OCI-LY7 (cell line): ENCODE results near the gene HECW1. TPM values are rescaled to one million over a fixed set of nuclear protein-coding genes. Genes with fewer than 3 reads are reported as not detected.

ENCODE experiments used
- BruUV-seq: library from RNA; stranded (reverse); fragments of 400-500 nt; replicated peaks from 2 replicates; lab custom pipeline; 2021; lab: Mats Ljungman, UMichigan
- CTCF ChIA-PET: fragments of 300-600 bp; sonication (Branson Sonifier 250); formaldehyde crosslinking; loops from one replicate; lab custom pipeline; 2022; ENCODE audit warnings: antibody characterized with exemption; ENCODE audit not compliant: unreplicated experiment; lab: Charles Lee
- POLR2A ChIA-PET: fragments of 300-600 bp; sonication (Branson Sonifier 250); formaldehyde crosslinking; loops from one replicate; lab custom pipeline; 2022; ENCODE audit warnings: antibody characterized with exemption; lab: Charles Lee
- DNase-seq: peaks from one replicate; pipeline ENCODE4 v3.0.0-alpha.2; 2015; ENCODE audit warnings: low spot score
- H2AFZ ChIP-seq: fragments of 200-600 bp; sonication (generic), shearing (Covaris generic); 2 replicates; pipeline ENCODE4 v1.6.1; 2014; ENCODE audit warnings: mild to moderate bottlenecking, antibody characterized with exemption, low read length, moderate library complexity
- H3K27ac ChIP-seq: fragments of 200-600 bp; sonication (generic); 2 replicates; pipeline ENCODE4 v1.5.1; 2014; ENCODE audit warnings: mixed run types, low read depth, mild to moderate bottlenecking, moderate library complexity, low read length, inconsistent platforms; ENCODE audit not compliant: poor library complexity, severe bottlenecking
- H3K36me3 ChIP-seq: fragments of 200-600 bp; sonication (generic); 2 replicates; pipeline ENCODE4 v1.6.1; 2014; ENCODE audit warnings: mild to moderate bottlenecking, antibody characterized with exemption, low read length, moderate library complexity, mixed read lengths; ENCODE audit not compliant: insufficient read depth
- H3K4me1 ChIP-seq: fragments of 200-600 bp; sonication (generic); 2 replicates; pipeline ENCODE4 v1.5.1; 2014; ENCODE audit warnings: mild to moderate bottlenecking, low read length; ENCODE audit not compliant: insufficient read depth, poor library complexity, severe bottlenecking
- H3K4me2 ChIP-seq: fragments of 200-600 bp; sonication (generic); 2 replicates; pipeline ENCODE4 v1.6.1; 2014; ENCODE audit warnings: mild to moderate bottlenecking, low read length
- H3K4me3 ChIP-seq: fragments of 200-600 bp; sonication (generic); 2 replicates; pipeline ENCODE4 v1.5.1; 2014; ENCODE audit warnings: mild to moderate bottlenecking, low read depth, low read length; ENCODE audit not compliant: poor library complexity, severe bottlenecking
- H3K79me2 ChIP-seq: fragments of 200-600 bp; sonication (generic); 2 replicates; pipeline ENCODE4 v1.6.1; 2016; ENCODE audit warnings: low read depth, mild to moderate bottlenecking, low read length, moderate library complexity, mixed read lengths; ENCODE audit not compliant: insufficient read depth
- H3K9me2 ChIP-seq: fragments of 200-600 bp; sonication (generic); 2 replicates; pipeline ENCODE4 v1.6.1; 2016; ENCODE audit warnings: mild to moderate bottlenecking, low read length, mixed read lengths; ENCODE audit not compliant: insufficient read depth
- H3K9me3 ChIP-seq: fragments of 200-600 bp; sonication (generic); 2 replicates; pipeline ENCODE4 v1.6.1; 2014; ENCODE audit warnings: mild to moderate bottlenecking, mixed run types, low read length, mixed read lengths
- H4K20me1 ChIP-seq: fragments of 200-600 bp; sonication (generic); 2 replicates; pipeline ENCODE4 v1.6.1; 2014; ENCODE audit warnings: mild to moderate bottlenecking, antibody characterized with exemption, low read length, moderate library complexity, mixed read lengths; ENCODE audit not compliant: insufficient read depth
- EZH2phosphoT487 ChIP-seq: fragments of 200-600 bp; sonication (generic); IDR thresholded peaks from 2 replicates; pipeline ENCODE4 v1.6.1; 2018; ENCODE audit warnings: low read depth, borderline replicate concordance, mild to moderate bottlenecking, mixed run types, antibody characterized with exemption, low read length, moderate library complexity, mixed read lengths
- intact Hi-C: fragments of 100-400 bp; cut with micrococcal nuclease; formaldehyde crosslinking; loops from one replicate; pipeline ENCODE4 v1.10.0; 2022; ENCODE audit not compliant: unreplicated experiment
- total RNA-seq, 2 experiments: library from RNA; depleted of rRNA in 1 of 2; stranded (reverse); fragments of >200 nt in 1 of 2; shearing (Covaris generic) in 1 of 2; gene quantifications; 2 replicates each; pipeline ENCODE4 v1.2.3, GENCODE V29; 2014 to 2022
- TF ChIP-seq, protein P1 (sequence below): fragments of 200-600 bp; sonication (generic); conservative IDR thresholded peaks from 2 replicates; pipeline ENCODE4 v1.5.1; 2014; ENCODE audit warnings: mild to moderate bottlenecking, antibody characterized with exemption, low read length, moderate library complexity, mixed read lengths

Gene HECW1
- total RNA-seq, 2 experiments from 2014 or later: 2.0 TPM

DNA sequence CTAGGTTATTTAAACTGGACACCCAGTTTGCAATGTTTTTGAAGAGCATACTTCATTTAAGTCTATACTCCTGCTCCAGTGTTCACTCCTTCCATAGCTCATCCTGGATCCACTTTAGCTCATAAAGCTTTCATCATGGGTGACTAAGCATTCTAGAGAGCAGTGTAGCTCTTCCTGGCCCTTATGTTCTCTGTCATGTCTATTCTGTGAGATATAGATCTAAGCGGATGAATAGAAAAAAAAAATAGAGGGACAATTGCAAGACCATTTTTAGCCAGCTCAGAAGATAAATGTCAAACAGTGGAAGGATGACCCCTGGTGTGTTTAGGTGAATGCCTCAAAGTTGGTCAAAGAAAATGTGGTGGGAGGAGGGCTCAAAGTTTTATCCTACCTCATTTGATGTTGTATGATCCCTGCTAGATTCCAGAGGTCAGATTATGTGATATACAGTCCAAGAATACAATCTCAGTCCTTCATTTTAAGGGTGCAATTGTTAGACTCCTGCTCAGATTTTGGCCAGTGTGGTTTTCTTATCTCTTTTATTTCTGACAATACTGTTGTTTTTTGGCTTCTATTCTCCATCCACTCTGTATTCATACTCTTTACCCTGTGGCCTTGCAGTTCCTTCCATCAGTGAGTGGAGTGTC, 7.5 kb upstream of the HECW1 start:
- no peak overlapping the region for H3K4me2 ChIP-seq

DNA sequence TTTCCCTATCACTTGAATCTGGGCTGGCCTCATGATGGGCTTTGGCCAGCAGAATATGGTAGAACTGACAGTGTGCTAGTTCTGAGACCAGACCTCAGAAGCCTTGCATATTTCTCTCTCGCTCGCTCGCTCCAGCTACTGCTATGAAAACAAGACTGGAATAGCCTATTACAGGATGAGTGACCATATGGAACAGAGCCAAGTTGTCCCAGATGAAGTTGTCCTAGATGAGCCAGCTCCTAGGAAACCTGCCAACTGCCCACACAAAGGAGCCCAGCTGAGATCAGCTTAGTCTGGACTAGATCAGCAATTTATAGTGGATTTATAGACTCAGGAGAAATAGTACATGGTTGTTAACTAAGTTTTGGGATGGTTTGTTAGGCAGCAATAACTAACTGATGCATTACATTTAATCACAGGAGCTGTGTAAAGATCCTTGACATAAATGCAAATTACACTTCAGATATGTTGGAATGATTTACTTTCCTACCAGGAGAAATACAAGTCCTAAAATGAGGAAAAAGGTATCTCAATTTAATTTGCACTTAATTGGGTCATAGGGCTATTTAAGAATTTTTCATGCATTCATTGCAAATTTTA, 6.8 kb upstream of the HECW1 start:
- CTCF ChIA-PET: no interaction called here
- intact Hi-C loops: loop anchor here (5.0 kb wide), 1 partner anchor 48 kb away; no protein-coding TSS in a partner anchor
- no TSS peak for BruUV-seq
- Histone ChIP-seq H3K79me2 (no peaks in the 10 kb centered on the region), H3K27ac (no peak overlapping the region), H4K20me1 (no peaks in the 10 kb centered on the region), H3K4me1 (peaks cover 29% of the 10 kb centered on the region), H3K9me2 (no peaks in the 10 kb centered on the region), H3K36me3 (no peaks in the 10 kb centered on the region; the same call in 1 of the 2 replicates), H3K4me2 (no peak overlapping the region), H3K9me3 (peaks cover 6% of the 10 kb centered on the region; the same call in 1 of the 2 replicates), H3K4me3 (no peak overlapping the region), H2AFZ (no peak overlapping the region)
- no peak for DNase-seq
- POLR2A ChIA-PET: interaction anchor here (0.6 to 1.4 kb wide), 2 partner anchors 51 to 57 kb away, joined by 3 read pairs; no protein-coding TSS in a partner anchor
- TF ChIP-seq, protein P1, sequence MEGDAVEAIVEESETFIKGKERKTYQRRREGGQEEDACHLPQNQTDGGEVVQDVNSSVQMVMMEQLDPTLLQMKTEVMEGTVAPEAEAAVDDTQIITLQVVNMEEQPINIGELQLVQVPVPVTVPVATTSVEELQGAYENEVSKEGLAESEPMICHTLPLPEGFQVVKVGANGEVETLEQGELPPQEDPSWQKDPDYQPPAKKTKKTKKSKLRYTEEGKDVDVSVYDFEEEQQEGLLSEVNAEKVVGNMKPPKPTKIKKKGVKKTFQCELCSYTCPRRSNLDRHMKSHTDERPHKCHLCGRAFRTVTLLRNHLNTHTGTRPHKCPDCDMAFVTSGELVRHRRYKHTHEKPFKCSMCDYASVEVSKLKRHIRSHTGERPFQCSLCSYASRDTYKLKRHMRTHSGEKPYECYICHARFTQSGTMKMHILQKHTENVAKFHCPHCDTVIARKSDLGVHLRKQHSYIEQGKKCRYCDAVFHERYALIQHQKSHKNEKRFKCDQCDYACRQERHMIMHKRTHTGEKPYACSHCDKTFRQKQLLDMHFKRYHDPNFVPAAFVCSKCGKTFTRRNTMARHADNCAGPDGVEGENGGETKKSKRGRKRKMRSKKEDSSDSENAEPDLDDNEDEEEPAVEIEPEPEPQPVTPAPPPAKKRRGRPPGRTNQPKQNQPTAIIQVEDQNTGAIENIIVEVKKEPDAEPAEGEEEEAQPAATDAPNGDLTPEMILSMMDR: no peak
- no peak for TF ChIP-seq EZH2phosphoT487

More for the DNA sequence above, 7.5 kb upstream of the HECW1 start:
- no peak for TF ChIP-seq EZH2phosphoT487
- TF ChIP-seq, protein P1: no peak
- no peaks in the 10 kb centered on the region; the same call in 1 of the 2 replicates for H3K36me3 ChIP-seq
- ChIA-PET POLR2A (interaction anchor here (0.6 to 1.4 kb wide), 3 partner anchors 48 to 57 kb away, joined by 3 read pairs; no protein-coding TSS in a partner anchor), CTCF (no interaction called here)
- intact Hi-C loops: loop anchor here (5.0 kb wide), 1 partner anchor 48 kb away; no protein-coding TSS in a partner anchor
- no peaks in the 10 kb centered on the region for H4K20me1 ChIP-seq
- no peaks in the 10 kb centered on the region for H3K79me2 ChIP-seq
- no TSS peak for BruUV-seq
- H2AFZ ChIP-seq: no peak overlapping the region
- no peak for DNase-seq
- H3K9me3 ChIP-seq: peaks cover 6% of the 10 kb centered on the region; the same call in 1 of the 2 replicates
- H3K27ac ChIP-seq: no peak overlapping the region
- peaks cover 28% of the 10 kb centered on the region for H3K4me1 ChIP-seq
- H3K4me3 ChIP-seq: no peak overlapping the region
- no peaks in the 10 kb centered on the region for H3K9me2 ChIP-seq
